ENCODE results near the gene SRPK3.

SRPK3 gene

GRCh38 chrX:153781428-153782047 is 697 bp downstream of the SRPK3 start:
- Histone ChIP-seq H3K9me2 (replicated peaks; ENCODE audit: control insufficient read depth, low read length) (no peaks in the 10 kb centered on the region), H3K4me1 (ENCODE audit: control insufficient read depth, low read length) (no peaks in the 10 kb centered on the region), H3K79me2 (ENCODE audit: control insufficient read depth, low read length) (no peaks in the 10 kb centered on the region), H3K27me3 (ENCODE audit: control insufficient read depth, low read length) (no peaks in the 10 kb centered on the region), H3K4me2 (ENCODE audit: low read length) (no peak overlapping the region), H3K27ac (ENCODE audit: low read depth, low read length) (no peak overlapping the region), H3K36me3 (ENCODE audit: control insufficient read depth, low read length) (no peaks in the 10 kb centered on the region), H4K20me1 (ENCODE audit: control insufficient read depth, insufficient read depth, low read depth, low read length) (no peaks in the 10 kb centered on the region), H3K4me3 (ENCODE audit: low read length) (no peak overlapping the region), H3F3A (ENCODE audit: control insufficient read depth, insufficient read depth) (no peaks in the 10 kb centered on the region), H3K9me3 (ENCODE audit: control insufficient read depth, insufficient read depth, low read length) (no peaks in the 10 kb centered on the region)
- no peak for TF ChIP-seq EZH2phosphoT487 (IDR thresholded peaks at IDR 0.05; ENCODE audit: borderline replicate concordance, low read length)
- TF ChIP-seq, protein P1, sequence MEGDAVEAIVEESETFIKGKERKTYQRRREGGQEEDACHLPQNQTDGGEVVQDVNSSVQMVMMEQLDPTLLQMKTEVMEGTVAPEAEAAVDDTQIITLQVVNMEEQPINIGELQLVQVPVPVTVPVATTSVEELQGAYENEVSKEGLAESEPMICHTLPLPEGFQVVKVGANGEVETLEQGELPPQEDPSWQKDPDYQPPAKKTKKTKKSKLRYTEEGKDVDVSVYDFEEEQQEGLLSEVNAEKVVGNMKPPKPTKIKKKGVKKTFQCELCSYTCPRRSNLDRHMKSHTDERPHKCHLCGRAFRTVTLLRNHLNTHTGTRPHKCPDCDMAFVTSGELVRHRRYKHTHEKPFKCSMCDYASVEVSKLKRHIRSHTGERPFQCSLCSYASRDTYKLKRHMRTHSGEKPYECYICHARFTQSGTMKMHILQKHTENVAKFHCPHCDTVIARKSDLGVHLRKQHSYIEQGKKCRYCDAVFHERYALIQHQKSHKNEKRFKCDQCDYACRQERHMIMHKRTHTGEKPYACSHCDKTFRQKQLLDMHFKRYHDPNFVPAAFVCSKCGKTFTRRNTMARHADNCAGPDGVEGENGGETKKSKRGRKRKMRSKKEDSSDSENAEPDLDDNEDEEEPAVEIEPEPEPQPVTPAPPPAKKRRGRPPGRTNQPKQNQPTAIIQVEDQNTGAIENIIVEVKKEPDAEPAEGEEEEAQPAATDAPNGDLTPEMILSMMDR (IDR thresholded peaks at IDR 0.05; ENCODE audit: low read depth, low read length, poor library complexity, severe bottlenecking) = no peak

DNA sequence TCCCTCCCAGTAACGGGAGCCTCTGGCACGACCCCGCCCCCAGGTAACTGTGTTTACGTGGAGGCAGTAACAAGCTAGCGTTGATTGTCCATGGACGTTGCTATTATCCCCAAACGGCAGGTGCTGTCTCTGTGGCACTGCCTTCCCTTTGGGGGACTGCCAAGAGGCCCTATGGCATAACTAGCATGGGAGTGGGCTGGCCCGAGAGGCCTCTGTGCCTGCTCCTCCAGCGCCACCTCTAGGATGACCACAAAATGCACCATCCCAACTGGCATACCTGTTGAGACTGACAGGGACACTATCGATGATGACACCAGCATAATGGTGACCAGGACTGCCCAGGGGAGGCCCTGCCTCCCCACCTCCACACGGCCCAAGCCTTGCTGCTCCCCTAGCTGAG is 1.5 kb downstream of the SRPK3 start:
- Histone ChIP-seq H3K4me1 (ENCODE audit: control insufficient read depth, low read length) (no peaks in the 10 kb centered on the region), H3K9me2 (replicated peaks; ENCODE audit: control insufficient read depth, low read length) (no peaks in the 10 kb centered on the region), H3K79me2 (ENCODE audit: control insufficient read depth, low read length) (no peaks in the 10 kb centered on the region), H3K27ac (ENCODE audit: low read depth, low read length) (no peak overlapping the region), H4K20me1 (ENCODE audit: control insufficient read depth, insufficient read depth, low read depth, low read length) (no peaks in the 10 kb centered on the region), H3K4me3 (ENCODE audit: low read length) (no peak overlapping the region), H3K9me3 (ENCODE audit: control insufficient read depth, insufficient read depth, low read length) (no peaks in the 10 kb centered on the region), H3K4me2 (ENCODE audit: low read length) (no peak overlapping the region), H3K36me3 (ENCODE audit: control insufficient read depth, low read length) (no peaks in the 10 kb centered on the region), H3F3A (ENCODE audit: control insufficient read depth, insufficient read depth) (no peaks in the 10 kb centered on the region), H3K27me3 (ENCODE audit: control insufficient read depth, low read length) (no peaks in the 10 kb centered on the region)
- TF ChIP-seq, protein P1 (IDR thresholded peaks at IDR 0.05; ENCODE audit: low read depth, low read length, poor library complexity, severe bottlenecking) = no peak
- no peak for TF ChIP-seq EZH2phosphoT487 (IDR thresholded peaks at IDR 0.05; ENCODE audit: borderline replicate concordance, low read length)

- H3K9me2 ChIP-seq (replicated peaks; ENCODE audit: control insufficient read depth, low read length) = no peaks in the 10 kb centered on the region
- no peaks in the 10 kb centered on the region for H3K36me3 ChIP-seq (ENCODE audit: control insufficient read depth, low read length)
- TF ChIP-seq EZH2phosphoT487 (IDR thresholded peaks at IDR 0.05; ENCODE audit: borderline replicate concordance, low read length) = no peak
- TF ChIP-seq, protein P1 (IDR thresholded peaks at IDR 0.05; ENCODE audit: low read depth, low read length, poor library complexity, severe bottlenecking) = no peak
- no peak overlapping the region for H3K4me2 ChIP-seq (ENCODE audit: low read length)
- H3K79me2 ChIP-seq (ENCODE audit: control insufficient read depth, low read length) = no peaks in the 10 kb centered on the region
- no peaks in the 10 kb centered on the region for H3F3A ChIP-seq (ENCODE audit: control insufficient read depth, insufficient read depth)
- no peaks in the 10 kb centered on the region for H3K27me3 ChIP-seq (ENCODE audit: control insufficient read depth, low read length)
- H3K4me1 ChIP-seq (ENCODE audit: control insufficient read depth, low read length) = no peaks in the 10 kb centered on the region
- no peaks in the 10 kb centered on the region for H3K9me3 ChIP-seq (ENCODE audit: control insufficient read depth, insufficient read depth, low read length)
- no peak overlapping the region for H3K4me3 ChIP-seq (ENCODE audit: low read length)
- no peaks in the 10 kb centered on the region for H4K20me1 ChIP-seq (ENCODE audit: control insufficient read depth, insufficient read depth, low read depth, low read length)
- H3K27ac ChIP-seq (ENCODE audit: low read depth, low read length) = no peak overlapping the region
Measured at GRCh38 chrX:153782871-153783270, 2.0 kb downstream of the SRPK3 start.
